HCT116 (cell line): Measurements from ENCODE around the gene PGC.

Experiments used
- CBX3 ChIP-seq: IDR thresholded peaks from 2 replicates; pipeline ENCODE4 v1.6.1; 2012; ENCODE audit warnings: low read depth
- CTCF ChIP-seq, 3 experiments: fragments of 200-600 bp in 1 of 3; sonication (generic) in 1 of 3; IDR thresholded peaks in 2 of 3; conservative IDR thresholded peaks in 1 of 3; 2 replicates each; pipeline ENCODE4 v1.5.1; 2012 to 2017; ENCODE audit warnings: low read depth in 2 of 3, low read length in 2 of 3, antibody characterized with exemption in 1 of 3, borderline replicate concordance in 1 of 3, control low read depth in 1 of 3, mild to moderate bottlenecking in 1 of 3, mixed read lengths in 1 of 3, mixed run types in 1 of 3, moderate library complexity in 1 of 3; ENCODE audit not compliant: insufficient read depth in 1 of 3
- ELF1 ChIP-seq: IDR thresholded peaks from 2 replicates; pipeline ENCODE4 v1.6.1; 2012; ENCODE audit warnings: low read depth, borderline replicate concordance
- POLR2A ChIP-seq: IDR thresholded peaks from 2 replicates; pipeline ENCODE4 v1.7.0; 2011; ENCODE audit warnings: borderline replicate concordance; ENCODE audit not compliant: insufficient read depth, insufficient read length; ENCODE audit errors: extremely low read depth
- REST ChIP-seq: IDR thresholded peaks from 2 replicates; pipeline ENCODE4 v1.6.1; 2012; ENCODE audit warnings: low read depth
- ZNF274 ChIP-seq: fragments of 200-500 bp; sonication (Bioruptor generic); IDR thresholded peaks from 2 replicates; pipeline ENCODE4 v1.6.1; 2014; ENCODE audit warnings: mild to moderate bottlenecking, low read depth, low read length, inconsistent platforms

- TF ChIP-seq ELF1 = no peak
- TF ChIP-seq ZNF274 = no peak
- no peak for TF ChIP-seq CTCF (IDR thresholded peaks at IDR 0.05 in 2 of 3, conservative IDR thresholded peaks at IDR 0.05 in 1 of 3; ENCODE audit: borderline replicate concordance in 1 of 3, insufficient read depth in 1 of 3, low read depth in 2 of 3, low read length in 2 of 3)
- TF ChIP-seq CBX3 = no peak
- TF ChIP-seq POLR2A = no peak
- TF ChIP-seq REST = no peak
Measured at GRCh38 chr6:41748542-41748941, 1.3 kb upstream of the PGC start.
